RPMI7951 (cell line): Measurements from ENCODE around the gene NXN. TPM values are rescaled to one million over a fixed set of nuclear protein-coding genes. Genes with fewer than 3 reads are reported as not detected.
"Not testable (repeated sequence)": the region's sequence is repeated elsewhere in the genome, so short reads cannot be mapped to it uniquely, and the experiment has no call there.

Experiments
- DNase-seq: peaks from one replicate; pipeline ENCODE4 v3.0.0-alpha.2; 2012; ENCODE audit warnings: low read depth
- total RNA-seq: library from RNA; depleted of rRNA; stranded (reverse); fragments of >200 nt; shearing (Covaris generic); gene quantifications from 2 replicates; pipeline ENCODE4 v1.2.3, GENCODE V29; 2014

Gene NXN
- total RNA-seq, 1 experiment from 2014 or later = 5.9 TPM

DNA sequence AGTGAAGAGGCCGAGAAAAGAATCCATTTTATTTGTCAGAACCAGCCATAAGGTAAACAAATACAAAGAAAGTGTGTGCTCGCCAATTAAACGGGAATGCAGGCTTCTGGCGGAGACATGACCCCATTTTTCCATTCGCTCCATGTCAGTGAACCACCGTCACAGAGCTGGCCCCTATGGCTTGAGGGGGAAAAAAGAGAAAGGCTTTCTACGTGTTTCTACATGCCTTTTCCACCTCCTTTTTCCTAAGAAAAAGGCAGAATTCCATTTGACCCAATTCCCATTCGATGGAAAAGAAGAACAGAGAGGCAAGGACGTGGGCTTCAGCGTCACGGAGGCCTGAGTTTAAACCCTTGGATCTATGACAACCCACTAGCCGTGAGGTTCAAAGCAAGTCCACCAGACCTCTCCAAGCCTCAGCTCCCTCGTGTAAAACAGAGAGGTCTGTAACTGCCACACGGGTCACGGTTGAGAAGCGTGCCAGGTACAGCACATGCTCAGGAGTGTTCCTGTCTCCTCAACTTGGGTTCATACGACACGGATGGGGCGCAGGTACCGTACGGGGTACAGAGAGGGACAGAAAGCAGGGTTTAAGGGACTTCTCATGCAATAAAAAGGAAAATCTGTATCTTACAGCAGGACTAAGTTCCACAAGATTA, 91.9 kb downstream of the NXN start:
- no peak for DNase-seq

- DNase-seq = no peak
Measured at GRCh38 chr17:885971-886571, 93.5 kb downstream of the NXN start.

DNA sequence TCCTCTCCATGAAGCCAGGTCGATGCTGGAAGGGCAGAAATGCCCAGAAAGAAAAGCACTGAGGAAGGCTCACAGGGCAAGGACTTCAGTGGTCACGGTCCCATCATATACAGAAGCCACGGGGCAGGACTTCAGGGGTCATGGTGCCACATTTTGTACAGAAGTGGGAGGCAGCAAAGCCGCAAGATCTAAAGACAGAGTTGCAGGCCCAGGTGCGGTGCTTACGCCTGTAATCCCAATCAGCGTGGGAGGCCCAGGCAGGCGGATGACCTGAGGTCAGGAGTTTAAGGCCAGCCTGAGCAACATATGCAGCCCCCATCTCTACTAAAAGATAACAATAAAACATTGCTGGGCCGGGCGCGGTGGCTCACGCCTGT, 96.0 kb downstream of the NXN start:
- DNase-seq = no peak

DNA sequence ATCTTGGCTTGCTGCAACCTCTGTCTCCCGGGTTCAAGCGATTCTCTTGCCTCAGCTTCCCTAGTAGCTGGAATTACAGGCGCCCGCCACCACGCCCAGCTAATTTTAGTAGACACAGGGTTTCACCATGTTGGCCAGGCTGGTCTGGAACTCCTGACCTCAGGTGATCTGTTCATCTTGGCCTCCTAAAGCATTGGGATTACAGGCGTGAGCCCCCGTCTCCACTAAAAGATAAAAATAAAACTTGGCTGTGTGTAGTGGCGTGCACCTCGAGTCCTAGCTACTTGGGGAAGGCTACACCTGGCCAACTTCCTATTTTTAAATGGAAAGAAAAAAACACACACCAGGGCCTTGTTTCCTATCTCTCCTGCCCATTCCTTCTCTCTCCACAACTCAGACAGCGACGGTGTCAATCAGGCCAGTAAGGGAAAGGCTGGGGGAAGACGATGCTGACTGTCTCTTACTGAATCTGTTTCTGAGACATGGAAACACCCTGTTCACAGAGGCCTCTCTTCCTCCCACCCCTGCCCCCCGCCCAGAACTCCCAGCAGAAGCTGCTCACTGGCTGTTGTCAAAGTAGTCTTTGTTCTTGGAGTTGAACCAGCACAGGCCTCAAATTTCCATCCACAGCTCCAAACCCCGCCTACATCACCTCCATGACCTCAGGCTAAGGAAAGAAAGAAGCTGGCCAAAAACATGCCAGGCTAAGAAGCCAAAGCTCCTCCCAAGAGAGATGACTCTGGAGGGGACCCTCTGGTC, 96.6 kb downstream of the NXN start:
- DNase-seq = peak; percentile 56

DNA sequence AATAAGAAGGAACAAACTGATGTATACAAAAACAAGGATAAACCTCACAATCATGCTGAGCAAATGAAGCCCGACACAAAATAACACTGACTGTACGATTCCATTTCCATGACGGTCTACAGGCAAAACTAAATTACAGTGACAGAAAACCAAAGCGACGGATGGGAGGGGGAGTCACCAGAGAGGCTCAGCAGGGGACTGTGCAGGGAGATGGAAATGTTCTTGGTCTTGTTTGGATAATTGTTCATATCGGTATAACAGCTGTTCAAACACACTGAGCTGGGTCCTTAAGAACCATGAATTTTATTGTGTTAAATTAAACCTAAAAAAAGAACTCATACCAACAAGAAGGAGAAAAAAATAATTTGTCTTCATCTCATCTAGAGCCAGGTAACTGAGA, 97.8 kb downstream of the NXN start:
- DNase-seq = no peak

GRCh38 chr17:880443-881269, 98.9 kb downstream of the NXN start:
- DNase-seq = no peak

DNA sequence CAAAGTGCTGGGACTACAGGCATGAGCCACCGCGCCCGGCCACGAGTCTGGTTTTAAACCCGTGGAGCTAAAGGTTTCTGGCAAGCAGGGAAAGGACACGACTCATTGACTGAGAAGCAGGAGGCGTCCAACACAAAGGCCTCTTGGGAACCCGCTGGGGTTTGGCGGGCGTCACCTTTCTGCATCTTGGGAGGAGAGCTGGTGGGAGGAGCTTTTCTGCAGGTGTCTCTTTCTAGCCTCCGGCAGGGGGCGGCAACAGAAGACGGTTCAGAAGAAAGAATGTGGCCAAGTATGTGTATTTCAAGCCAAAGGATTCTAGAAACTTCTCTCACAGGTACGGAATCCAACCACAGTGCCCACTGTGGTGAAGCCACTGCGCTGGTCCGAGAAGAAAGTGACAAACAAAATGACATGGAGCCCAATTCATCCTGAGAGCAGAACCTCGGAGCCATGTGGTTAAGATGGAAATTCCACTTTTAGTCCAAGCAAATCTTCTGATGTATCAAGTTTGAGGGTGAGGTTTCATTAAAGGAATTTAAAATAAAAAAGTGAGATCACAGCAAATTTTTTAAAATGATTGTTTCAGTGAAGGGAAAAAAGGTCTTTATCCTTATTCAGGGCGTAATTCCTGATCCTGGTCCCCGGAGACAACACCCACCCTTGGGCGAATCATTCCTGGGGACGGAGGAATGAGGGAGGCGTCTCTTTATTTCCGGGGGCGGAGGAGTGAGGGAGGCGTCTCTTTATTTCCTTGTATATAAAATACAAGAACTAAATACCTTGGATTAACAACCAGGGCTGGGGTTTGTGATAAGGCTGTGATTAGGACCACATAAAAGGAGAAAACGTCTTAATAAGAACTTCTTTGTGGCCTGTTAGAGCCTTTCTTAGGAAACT, 99.8 kb downstream of the NXN start:
- DNase-seq = peak; percentile 59

- no peak for DNase-seq
Measured at GRCh38 chr17:877630-878029, 101.9 kb downstream of the NXN start.

DNA sequence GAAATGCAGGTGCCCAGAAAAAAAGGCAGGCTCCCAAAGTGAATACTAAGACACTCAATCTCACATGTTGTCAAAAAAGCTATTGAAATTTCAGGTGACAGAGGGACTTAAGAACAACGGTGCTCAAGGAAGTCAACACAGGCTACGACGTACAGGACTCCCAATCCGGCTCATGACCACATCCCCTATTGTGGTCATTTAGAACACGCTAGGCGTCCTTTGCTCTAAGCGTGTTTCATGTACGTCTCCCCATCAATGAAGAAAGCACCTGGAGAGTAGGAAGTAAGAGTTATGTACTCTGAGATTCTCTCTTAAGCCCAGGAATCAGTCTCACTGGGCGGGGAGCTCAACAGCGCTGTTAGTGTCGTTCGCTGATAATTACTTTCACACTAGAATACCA, 103.3 kb downstream of the NXN start:
- no peak for DNase-seq

GRCh38 chr17:874590-874989, 105.0 kb downstream of the NXN start:
- not testable (repeated sequence) for DNase-seq

DNA sequence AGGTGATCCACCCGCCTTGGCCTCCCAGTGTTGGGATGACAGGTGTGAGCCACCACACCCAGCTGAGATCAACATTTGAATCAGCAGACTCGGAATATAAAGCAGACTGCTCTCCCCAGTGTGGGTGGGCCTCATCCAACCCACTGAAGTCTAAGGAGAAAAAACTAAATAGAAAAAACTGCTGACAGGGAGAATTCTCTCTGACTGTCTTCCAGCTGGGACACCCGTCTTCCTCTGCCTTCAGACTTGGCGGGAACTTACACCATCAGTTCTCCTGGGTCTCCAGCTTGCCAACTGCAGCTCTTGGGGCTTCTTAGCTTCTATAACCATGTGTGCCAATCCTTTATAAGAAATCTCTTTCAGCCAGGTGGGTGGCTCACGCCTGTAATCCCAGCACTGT, 106.7 kb downstream of the NXN start:
- no peak for DNase-seq

DNA sequence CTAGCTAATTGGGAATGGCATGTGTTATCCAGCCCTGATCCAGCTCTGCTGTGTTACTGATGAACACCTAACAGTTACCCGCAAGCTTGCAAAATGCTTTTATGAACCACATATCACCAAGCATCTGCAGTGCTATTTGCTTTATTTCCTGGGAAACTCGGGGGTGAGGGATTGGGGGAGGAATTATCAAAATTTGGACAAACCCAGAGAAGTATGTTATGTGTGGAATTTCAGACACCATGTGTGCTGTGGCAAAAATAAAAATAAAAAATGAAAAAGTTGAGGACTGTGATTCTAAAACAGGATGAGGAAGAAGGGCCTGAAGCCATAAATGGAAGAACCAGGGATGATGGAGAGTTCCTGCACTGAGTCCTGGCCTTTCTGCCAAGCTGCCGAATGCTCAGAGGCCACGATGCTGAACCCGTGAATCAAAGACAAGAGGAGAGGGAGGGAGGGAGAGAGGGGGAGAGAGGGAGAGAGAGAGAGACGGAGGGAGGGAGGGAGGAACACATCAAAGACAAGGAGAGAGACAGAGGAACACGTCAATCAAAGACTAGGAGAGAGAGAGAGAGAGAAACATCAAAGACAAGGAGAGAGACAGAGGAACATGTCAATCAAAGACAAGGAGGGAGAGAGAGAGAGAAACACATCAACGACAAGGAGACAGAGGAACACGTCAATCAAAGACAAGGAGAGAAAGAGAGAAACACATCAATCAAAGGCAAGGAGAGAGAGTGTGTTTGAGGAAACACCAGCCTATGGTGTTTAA, 107.6 kb downstream of the NXN start:
- DNase-seq = no peak

DNA sequence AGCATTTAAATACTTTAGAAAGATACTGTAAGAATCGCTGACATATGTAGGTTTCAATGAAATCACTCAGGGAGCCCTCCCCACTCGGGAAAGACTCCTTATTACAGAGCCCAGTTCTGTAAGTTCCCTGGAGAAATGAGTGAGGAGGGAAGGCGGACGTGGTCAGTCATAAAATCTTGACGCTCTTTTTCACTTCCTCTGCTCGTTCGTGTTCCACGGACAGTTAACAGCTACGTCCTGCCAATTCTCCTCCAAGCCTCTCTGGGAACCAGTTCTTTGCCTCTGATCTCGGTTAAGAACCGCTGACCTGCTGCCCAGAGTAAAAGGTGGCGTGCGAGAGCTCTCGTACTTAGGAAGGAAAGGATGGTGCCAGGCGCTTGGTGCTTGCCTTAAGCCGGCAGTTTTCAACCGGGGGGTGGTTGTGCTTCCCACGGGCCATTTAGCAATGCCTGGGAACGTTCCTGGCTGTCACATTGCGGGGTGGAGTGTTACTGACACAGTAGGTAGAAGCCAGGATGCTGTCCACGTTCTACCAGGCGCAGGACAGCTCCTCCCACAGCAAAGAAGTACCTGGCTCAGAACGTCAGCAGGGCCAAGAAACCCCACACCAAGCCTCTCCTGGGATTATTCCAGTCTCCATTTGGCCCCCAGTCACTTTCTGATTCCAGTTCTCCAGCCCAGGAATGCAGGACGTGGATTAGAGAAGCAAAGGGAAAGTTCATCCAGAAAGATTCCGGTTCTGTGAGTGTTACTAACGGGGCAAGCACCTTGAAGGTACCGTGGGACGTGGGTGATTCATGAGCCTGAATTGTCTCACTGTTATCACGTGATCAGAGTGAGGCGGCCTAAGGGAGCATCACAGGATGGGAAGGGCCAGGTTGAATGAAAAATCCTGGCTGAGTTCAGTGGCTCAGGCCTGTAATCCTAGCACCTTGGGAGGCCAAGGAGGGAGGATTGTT, 109.7 kb downstream of the NXN start:
- no peak for DNase-seq

DNA sequence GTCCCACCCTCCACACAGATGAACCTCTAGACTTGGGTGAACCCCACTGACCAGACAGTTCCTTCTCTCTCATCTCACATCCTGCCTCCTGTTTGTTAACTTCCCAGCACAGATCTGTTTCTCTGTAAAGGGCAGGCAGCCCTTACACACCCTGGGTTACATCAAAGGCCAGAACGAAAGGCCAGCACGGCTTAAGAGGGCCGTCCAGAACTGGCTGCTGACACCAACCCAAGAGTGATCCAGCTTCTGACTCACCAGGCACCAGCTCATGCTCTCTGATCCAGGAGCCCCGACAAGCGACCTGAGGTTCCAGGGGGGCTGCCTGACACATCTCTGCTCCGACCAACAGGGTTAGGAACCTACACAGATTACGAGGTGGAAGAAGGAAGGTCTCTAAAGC, 110.5 kb downstream of the NXN start:
- no peak for DNase-seq

- no peak for DNase-seq
Measured at GRCh38 chr17:867896-868489, 111.6 kb downstream of the NXN start.

DNA sequence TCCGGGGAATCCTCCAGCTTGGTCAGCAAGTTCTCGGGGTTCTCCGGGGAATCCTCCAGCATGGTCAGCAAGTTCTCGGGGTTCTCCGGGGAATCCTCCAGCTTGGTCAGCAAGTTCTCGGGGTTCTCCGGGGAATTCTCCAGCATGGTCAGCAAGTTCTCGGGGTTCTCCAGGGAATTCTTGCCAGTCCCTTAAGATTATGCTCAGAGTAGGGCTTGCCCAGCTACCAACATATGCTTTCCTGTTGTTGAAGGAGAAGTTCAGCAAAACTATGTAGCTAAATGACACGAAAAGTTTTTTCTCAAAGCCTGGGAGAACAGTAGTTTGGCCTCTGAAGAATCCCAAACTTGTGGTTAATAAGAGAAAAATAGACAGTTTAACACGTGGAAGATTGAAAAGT, 112.3 kb downstream of the NXN start:
- not testable (repeated sequence) for DNase-seq

DNA sequence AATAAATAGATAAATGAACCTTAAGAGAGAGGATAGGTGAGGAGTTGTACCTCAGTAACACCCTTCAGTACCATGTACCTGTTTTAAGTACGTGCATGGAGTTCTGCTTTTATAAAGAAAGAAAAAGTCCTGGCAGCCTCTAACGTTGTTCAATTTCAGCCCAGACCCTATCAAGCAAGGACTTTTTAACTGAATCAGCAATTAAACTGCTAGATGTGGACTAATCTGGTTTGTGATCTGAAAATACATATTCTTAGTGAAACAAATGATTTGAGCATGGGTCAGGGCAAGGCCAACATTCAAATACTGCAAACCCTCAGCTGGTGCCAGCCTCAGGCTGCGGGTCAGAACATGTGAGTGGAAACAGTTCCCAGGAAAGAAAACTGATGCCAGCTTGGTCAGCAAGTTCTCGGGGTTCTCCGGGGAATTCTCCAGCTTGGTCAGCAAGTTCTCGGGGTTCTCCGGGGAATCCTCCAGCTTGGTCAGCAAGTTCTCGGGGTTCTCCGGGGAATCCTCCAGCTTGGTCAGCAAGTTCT, 112.9 kb downstream of the NXN start:
- no peak for DNase-seq

DNA sequence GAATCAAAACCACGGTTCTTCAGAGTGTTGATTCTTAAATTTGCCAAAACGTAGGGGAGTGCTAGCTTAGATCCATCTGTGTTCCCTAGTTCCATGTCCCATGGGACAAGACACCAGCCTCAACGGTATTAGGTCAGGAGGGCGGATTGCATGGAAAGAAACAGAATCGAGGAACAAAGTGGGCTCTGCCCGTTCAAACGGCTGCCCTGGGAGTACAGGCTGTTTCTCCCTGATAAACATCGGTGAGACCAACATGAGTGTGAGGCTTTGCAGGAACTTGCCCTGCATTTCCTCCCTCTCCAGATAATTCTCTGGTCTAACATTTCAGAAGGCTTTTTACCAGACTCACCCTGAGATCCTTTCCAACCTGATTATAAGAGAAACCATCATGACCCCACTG, 115.3 kb downstream of the NXN start:
- no peak for DNase-seq

GRCh38 chr17:863880-864279, 115.7 kb downstream of the NXN start:
- DNase-seq = no peak
